A375 (cell line): ENCODE results near the gene CYP2C9. TPM values are rescaled to one million over a fixed set of nuclear protein-coding genes. Genes with fewer than 3 reads are reported as not detected.

Source experiments
- small RNA-seq: library from RNA; depleted of rRNA; stranded (forward); fragments of <200 nt; gene quantifications from one replicate; pipeline ENCODE3, GENCODE V24; 2014
- total RNA-seq: library from RNA; depleted of rRNA; stranded (reverse); fragments of >200 nt; shearing (Covaris generic); gene quantifications from 2 replicates; pipeline ENCODE4 v1.2.3, GENCODE V29; 2014; rRNA removed

The CYP2C9 gene
- not detected in 2 replicates for total RNA-seq

GRCh38 chr10:94938383-94938782 lies at the start of gene CYP2C9:
Gene CYP2C9, plus strand, starts transcription at chr10:94938658. Its CDS starts 25 bp downstream, at chr10:94938683.

Small RNA genes within 50 kb of the gene (small RNA-seq; reads per million reads assigned to genes)
- gene CYP2C60P = not detected

Other genes with a start within 250 kb of the CYP2C9 start
- not detected in 2 replicates for gene CYP2C19, start 176.0 kb upstream of the CYP2C9 start, total RNA-seq
- gene CYP2C8, start 130.8 kb downstream of the CYP2C9 start, total RNA-seq = not detected in 2 replicates